HG02970 (cell line): ENCODE measurements around the gene FRAT1.
"Not testable (repeated sequence)": the region's sequence is repeated elsewhere in the genome, so short reads cannot be mapped to it uniquely, and the experiment has no call there.

Experiments
- ATAC-seq: cut with Tn5 transposase; IDR thresholded peaks from one replicate; pipeline ENCODE4 v1.9.1; 2021; ENCODE audit warnings: mild to moderate bottlenecking, moderate library complexity, moderate number of reproducible peaks; ENCODE audit not compliant: unreplicated experiment, low FRiP score

The FRAT1 gene, protein sequence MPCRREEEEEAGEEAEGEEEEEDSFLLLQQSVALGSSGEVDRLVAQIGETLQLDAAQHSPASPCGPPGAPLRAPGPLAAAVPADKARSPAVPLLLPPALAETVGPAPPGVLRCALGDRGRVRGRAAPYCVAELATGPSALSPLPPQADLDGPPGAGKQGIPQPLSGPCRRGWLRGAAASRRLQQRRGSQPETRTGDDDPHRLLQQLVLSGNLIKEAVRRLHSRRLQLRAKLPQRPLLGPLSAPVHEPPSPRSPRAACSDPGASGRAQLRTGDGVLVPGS

DNA sequence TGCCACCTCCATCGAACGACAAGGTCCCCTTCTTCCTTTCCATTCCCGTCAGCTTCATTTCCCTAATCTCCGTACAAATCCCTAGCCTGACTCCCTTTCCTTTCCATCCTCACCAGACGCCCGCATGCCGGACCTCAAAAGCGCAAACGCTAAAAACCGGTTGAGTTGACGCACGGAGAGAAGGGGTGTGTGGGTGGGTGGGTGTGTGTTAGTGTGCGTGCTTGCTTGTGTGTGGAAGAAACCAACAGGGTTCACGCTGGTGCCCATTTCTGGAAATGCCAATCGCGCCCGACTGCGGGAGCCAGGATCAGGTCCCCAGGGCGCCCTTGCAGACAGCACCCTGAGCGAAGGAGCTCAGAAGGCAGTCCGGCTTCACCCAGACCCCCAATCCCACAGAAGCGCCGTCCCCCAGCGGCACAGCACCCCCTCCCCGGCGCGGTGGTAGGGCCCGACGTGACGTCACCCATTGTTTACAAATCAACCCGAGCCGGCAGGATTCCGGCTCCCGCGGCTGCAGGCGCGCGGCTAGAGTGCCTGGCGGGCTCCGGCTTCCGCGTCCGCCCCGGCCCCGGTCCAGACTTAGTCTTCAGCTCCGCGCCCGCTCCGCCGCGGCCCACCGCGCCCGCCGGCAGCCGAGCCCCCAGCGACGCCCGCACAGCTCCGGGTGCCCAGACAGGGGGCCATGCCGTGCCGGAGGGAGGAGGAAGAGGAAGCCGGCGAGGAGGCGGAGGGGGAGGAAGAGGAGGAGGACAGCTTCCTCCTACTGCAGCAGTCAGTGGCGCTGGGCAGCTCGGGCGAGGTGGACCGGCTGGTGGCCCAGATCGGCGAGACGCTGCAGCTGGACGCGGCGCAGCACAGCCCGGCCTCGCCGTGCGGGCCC is at the start of gene FRAT1:
TSS of gene FRAT1 (plus strand) at position 500 of the 880 bp plus-strand sequence. CDS start at position 683, 183 bp downstream.
- peak; percentile 88 for ATAC-seq

DNA sequence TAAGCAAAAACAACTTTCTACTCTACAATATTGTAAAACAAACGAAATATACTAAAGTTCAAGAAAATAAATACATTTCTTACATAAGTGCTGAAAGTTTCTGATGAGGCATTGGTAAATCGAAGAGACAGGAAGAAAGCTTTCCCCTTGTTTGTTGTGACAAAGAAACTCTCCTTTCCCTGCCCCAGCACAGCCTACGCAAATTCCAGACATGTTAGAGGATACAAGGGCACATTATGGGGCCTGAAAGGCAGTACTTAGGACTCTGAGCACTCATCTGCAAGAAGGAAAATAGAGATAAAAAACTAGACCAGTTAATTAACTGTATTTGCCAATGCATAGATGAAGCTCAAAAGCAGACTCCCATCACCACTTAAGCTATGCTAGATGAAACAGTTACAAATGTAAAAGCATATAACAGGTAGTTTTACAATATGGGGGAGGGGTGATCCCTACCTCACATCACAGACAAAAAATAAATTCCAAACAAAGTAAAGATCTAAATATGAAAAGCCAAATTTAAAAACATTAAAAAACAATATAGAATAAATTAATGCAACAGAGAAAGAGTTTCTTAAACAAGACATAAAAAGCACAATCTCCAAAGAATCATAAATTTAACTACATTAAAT is 48.4 kb upstream of the FRAT1 start:
- no peak for ATAC-seq

DNA sequence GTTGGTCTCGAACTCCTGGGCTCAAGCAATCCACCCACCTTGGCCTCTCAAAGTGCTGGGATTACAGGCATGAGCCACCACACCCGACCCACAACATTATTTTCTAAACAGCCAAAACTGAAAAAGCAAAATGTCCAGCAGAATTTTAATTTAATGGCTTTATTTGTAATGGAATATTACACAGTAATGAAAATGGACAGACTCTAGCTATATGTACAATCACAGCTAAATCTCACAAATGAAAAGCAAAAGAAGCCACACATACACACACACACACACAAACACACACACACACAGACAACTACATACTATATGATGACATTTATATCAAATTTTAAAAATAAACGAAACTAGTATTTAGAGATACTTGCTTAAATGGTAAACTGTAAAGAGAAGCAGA is 45.4 kb upstream of the FRAT1 start:
- ATAC-seq: no peak

DNA sequence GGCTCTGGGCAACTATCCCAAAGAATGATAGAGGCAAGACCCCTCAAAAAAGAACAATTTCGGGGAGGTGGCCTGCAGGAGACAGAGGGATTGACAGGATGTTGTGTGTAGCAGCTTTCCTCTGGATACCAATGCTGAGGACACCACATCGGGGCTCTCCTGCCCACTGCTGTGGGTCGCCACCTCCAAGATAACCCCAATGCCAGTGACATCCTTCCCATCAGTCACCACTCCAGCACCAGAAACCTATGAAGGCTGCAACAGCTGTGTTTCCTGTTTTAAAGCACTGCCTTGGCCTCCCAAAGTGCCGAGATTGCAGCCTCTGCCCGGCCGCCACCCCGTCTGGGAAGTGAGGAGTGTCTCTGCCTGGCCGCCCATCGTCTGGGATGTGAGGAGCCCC is 44.2 kb upstream of the FRAT1 start:
- no peak for ATAC-seq

DNA sequence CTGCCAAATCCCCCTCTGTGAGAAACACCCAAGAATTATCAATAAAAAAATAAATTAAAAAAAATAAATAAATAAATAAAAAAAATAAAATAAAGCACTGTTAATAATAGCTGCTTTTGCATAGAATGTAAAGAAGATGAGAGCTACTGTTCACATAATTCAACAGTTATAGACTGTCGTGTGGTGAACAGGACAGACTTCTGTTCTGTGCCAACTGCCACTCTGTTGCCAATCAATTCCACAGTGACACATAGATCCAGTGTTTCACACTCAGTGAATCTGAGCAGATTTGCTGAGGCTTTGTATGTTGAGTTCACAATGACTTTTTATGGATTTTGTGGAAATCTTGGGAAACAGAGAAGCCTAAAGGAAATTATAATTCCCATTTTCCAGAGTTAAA is 41.5 kb upstream of the FRAT1 start:
- no peak for ATAC-seq

DNA sequence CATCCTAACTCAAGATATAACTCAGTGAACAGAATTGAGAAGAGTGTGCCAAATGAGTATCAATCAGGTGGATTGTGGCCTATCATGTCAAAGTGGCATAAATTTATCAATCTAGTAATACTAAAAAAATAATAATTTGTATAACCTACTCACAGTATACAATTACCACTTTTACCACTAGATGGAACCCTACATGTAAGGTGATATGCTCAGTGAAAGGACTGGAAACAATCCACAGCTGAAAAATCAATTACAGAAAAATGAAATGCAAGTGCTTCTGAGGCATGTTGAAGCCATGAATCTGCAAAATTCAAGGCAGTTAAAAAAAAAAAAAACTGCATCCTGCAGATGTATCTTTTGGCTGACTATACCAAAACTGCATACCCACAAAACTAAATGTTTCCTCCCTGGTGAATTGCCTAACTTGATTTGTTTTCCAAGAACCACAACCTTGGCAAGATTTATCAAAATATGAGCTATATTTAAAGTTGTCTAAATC is 40.5 kb upstream of the FRAT1 start:
- no peak for ATAC-seq

DNA sequence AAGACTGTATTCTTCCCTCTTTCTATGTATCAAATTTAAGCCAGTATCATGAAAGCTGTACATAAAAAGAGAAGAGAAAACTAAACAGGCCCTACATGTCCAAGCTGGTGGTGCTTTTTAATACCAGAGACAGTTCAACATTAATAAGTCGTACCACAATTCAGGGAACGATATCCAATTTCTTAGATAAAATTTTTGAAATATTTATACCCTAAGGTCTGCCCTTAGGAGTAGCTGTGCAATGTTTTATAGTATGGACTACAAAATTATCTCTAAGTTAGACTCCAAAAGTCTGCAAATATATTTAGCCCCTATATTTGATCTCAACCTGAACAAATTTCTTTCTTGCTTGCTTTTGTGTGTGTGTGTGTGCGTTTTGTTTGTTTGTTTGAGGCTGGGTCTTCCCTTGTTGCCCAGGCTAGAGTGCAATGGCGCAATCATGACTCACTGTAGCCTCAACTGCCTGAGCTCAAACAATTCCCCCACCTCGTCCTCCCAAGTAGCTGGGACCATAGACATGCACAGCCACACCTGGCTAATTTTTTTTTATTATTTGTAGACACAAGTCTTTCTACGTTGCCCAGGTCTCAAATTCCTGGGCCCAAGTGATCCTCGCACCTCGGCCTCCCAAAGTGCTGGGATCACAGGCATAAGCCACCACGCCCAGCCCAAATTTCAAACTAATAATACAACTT is 39.8 kb upstream of the FRAT1 start:
- ATAC-seq: no peak

DNA sequence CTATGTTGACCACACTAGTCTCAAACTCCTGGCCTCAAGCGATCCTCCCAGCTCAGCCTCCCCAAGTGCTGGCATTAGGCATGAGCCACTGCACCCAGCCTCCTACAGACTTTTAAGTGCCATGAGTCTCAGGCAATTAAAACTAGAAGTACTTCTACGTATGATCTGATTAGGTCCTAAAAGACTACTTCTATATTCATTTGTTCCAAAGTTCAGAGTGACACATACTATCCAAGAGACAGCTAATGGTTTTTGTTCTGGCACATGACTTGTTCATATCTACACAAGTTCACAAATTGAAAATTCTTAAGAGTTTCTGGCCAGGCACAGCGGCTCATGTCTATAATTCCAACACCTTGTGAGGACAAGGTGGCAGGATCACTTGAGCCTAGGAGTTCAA is 38.3 kb upstream of the FRAT1 start:
- ATAC-seq: no peak

DNA sequence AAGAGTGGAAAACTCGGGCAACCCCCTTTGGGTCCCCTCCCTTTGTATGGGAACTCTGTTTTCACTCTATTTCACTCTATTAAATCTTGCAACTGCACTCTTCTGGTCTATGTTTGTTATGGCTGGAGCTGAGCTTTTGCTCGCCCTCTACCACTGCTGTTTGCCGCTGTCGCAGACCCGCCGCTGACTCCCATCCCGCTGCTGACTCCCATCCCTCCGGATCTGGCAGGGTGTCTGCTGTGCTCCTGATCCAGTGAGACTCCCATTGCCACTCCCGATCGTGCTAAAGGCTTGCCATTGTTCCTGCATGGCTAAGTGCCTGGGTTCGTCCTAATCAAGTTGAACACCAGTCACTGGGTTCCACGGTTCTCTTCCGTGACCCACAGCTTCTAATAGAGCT is 29.0 kb upstream of the FRAT1 start:
- ATAC-seq: not testable (repeated sequence)

DNA sequence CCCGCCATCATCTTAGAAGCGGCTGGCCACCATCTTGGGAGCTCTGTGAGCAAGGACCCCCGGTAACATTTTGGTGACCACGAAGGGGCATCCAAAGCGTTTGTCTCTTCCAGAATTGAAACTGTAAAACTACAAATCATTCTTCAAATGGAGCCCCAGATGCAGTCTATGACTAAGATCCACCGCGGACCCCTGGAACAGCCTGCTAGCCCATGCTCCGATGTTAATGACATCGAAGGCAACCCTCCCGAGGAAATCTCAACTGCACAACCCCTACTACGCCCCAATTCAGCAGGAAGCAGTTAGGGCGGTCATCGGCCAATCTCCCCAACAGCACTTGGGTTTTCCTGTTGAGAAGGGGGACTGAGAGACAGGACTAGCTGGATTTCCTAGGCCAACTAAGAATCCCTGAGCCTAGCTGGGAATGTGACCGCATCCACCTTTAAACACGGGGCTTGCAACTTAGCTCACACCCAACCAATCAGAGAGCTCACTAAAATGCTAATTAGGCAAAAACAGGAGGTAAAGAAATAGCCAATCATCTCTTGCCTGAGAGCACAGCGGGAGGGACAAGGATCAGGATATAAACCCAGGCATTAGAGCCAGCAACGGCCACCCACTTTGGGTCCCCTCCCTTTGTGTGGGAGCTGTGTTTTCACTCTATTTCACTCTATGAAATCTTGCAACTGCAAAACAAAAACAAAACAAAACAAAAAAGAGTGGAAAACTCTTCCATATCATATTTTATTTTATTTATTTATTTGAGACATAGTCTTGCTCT is 28.3 kb upstream of the FRAT1 start:
- ATAC-seq: not testable (repeated sequence)

DNA sequence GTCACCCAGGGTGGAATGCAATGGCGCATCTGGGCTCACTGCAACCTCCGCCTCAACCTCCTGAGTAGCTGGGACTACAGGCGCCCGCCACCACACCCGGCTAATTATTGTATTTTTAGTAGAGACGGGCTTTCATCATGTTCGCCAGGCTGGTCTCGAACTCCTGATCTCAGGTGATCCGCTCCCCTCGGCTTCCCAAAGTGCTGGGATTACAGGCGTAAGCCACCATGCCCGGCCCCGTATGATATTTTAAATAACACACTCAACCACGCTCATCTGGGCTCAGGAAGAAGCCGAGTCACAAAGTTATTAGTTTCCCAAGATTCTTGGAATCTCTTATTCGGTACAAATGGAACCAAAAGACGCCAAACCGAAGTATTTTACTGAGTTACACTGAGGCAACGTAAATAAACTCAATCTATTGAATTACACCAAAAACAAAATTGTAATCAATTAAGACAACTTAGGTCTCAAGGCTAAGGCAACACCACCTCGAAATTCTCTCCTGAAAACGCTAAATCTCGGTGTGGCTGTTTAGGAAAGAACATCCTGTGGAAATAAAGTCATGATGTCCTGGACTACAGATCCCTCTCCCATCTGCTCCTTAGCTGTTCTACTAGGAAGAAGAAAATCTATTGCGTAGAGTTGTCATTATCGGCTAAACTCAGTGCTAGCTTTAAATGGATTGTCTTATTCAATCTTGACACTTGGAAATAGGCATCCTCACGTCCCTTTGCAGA is 27.5 kb upstream of the FRAT1 start:
- ATAC-seq: no peak

DNA sequence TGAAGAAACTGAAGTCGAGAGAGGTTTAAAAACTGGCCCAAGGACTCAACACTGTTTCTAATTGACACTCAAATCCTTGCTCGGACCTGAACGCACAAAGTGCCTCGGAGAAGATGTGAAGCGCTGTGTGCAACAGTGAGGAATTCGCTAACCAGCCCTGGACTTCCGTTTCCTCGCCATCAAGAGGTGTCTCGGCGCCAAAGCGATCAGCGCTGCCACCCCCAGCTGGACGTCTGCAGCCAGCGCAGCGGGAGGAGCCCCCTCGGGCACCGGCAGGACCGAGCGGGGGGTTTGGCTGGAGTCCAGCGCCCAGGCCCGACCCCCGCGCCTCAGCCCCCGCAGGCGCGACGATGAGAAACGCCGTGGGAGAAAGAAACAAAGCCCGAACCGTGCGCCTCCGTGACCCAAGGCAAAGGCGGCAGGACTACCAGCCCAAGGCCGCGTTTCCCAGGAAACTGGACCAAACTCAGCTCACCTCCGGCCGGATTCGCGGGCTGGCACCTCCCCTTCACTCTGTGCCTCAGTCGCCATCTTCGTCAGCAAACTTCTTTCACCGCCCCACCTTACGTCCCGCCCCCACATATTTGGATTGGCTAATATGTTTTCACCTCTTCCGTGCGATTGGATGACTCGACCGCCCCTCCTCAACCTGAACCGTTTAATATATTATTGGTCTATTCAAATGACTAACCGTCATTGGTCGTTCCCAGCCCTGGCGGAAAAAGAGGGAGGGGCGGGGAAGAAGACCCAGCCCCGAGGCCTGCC is 26.8 kb upstream of the FRAT1 start, which contains the start of gene ARHGAP19:
TSS of gene ARHGAP19 (minus strand) at position 541 of the 765 bp plus-strand sequence. CDS start at position 531, 10 bp downstream.
- ATAC-seq: peak; percentile 92

DNA sequence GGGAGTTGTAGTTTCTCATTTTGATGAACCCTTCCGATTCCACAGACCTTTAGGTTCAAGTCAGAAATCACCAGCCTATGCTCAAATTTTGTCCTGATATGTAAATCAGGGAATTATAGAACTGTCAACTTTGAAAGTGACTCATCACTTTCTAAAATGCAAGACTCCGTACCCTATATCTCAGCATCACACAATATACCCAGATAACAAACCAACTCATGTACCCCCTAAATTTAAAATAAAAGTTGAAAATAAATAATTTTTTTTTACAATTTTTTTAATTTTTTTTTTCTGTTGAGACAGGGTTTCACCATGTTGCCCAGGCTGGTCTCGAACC is 26.2 kb upstream of the FRAT1 start:
- no peak for ATAC-seq

DNA sequence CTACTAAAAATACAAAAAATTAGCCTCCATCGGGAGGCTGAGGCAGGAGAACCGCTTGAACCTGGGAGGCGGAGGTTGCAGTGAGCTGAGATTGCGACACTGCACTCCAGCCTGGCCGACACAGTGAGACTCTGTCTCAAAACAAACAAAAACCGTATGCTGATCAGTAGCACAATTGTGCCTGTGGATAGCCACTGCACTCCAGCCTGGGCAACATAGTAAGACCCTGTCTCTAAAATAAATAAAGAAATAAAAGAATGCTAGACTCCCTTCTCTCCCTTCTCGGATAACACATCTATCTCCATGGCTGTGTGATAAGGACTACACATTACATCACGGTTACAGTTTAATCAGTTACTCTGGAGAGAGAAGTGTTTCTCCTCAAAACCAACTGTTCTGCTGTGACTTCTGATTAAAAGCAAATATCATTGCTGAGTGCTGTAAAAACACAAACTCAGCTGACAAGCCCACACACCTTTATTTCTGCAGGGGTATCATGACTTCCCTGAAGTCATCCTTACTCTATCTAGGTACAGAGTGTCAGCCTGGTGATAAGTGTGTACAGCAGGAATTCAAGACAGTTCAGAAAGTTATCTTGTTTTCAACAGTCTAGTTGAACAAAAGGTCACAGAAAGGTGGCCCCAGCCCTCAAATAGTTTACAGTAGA is 21.4 kb upstream of the FRAT1 start:
- ATAC-seq: no peak

DNA sequence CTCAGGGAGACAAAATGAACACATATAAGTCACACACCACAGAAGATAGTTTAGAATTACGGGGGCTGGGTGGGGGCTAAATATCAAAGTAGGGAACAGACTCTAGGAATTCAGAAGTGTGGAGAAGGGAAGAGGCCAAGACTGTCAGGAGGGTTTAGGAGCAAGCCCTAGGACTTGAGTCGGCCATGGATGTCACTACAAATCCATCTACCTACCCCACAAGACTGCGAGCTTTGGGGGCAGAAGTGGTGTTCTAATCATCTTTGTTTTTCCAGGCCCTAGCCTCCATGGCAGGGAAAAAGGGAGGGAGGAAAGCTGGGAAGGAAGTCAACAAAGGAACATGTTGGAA is 20.9 kb upstream of the FRAT1 start:
- ATAC-seq: no peak

DNA sequence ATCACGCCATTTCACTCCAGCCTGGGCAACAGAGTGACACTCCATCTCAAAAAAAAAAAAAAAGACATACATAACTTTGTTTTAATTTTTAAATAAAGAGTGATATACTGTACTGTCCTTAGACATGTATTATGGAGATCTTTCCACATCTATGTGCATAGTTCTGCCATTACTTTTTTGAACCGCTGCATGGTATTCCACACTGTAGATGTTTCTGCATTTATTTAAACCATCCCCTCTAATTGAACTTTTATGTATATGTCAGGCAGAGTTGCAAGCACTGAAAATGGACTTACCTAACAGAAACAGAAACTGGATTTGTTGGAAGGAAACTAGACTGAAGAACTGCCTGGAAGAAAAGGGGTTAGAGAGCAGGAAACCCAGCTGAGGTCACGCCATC is 18.1 kb upstream of the FRAT1 start:
- ATAC-seq: no peak

DNA sequence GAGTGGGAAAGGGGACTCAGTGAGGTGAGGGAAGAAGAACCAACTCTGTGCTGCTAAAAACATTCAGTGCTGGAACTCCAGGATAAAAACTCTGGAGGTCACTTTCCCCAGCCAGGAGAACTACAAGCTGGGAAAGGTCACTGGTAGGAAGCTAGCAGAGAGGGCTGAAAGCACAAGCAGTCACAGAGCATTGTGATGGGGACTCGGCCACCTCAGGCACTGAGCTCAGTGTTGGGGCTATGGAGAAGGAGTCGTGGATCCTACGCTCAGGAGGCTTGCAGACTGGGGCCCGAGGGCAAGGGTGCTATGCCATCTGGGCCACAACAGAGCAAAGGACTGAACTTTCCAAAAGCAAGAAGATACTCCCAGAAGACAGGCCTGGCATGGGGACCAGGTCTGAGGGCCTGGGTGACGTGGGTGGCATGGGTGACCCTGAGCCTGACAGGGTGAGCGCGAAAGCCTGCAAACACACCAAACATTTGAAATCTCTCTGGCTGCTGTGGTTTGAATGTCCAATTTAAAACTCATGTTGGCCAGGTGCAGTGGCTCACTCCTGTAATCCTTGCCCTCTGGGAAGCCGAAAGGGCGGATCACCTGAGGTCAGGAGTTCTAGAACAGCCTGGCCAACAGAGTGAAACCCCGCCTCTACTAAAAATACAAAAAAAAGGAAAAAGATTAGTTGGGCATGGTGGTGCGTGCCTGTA is 16.8 kb upstream of the FRAT1 start:
- no peak for ATAC-seq
